ENCODE measurements around the gene LIMA1.
"Not testable (repeated sequence)": the region's sequence is repeated elsewhere in the genome, so short reads cannot be mapped to it uniquely, and the experiment has no call there.

The LIMA1 gene

DNA sequence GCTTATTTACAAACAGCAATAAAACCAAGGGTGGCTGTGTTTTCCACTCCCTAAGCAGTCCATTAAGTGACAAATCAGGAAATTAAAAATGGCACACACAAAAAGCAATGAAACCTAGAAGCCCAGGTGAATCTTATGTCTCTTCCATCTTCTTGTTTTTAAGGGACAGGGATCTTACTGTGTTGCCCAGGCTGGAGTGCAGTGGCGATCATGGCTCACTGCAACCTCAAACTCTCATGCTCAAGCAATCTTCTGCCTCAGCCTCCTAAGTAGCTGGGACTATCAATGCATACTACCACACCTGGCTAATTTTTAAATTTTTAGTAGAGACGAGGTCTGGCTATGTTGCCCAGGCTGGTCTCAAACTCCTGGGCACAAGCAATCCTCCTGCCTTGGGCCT is 63.8 kb downstream of the LIMA1 start:
- no peak overlapping the region for H3K4me3 Mint-ChIP-seq
- peaks cover 11% of the 10 kb centered on the region for H3K36me3 Mint-ChIP-seq (ENCODE audit: low read depth)
- H3K27me3 Mint-ChIP-seq (ENCODE audit: low read depth) = no peaks in the 10 kb centered on the region
- TF ChIP-seq, protein P1, sequence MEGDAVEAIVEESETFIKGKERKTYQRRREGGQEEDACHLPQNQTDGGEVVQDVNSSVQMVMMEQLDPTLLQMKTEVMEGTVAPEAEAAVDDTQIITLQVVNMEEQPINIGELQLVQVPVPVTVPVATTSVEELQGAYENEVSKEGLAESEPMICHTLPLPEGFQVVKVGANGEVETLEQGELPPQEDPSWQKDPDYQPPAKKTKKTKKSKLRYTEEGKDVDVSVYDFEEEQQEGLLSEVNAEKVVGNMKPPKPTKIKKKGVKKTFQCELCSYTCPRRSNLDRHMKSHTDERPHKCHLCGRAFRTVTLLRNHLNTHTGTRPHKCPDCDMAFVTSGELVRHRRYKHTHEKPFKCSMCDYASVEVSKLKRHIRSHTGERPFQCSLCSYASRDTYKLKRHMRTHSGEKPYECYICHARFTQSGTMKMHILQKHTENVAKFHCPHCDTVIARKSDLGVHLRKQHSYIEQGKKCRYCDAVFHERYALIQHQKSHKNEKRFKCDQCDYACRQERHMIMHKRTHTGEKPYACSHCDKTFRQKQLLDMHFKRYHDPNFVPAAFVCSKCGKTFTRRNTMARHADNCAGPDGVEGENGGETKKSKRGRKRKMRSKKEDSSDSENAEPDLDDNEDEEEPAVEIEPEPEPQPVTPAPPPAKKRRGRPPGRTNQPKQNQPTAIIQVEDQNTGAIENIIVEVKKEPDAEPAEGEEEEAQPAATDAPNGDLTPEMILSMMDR (IDR thresholded peaks at IDR 0.05; ENCODE audit: unreplicated experiment in 3 of 3) = no peak
- H3K9me3 Mint-ChIP-seq = no peaks in the 10 kb centered on the region
- H3K4me1 Mint-ChIP-seq = peaks cover 32% of the 10 kb centered on the region
- H3K27ac Mint-ChIP-seq = peak overlapping the region in 1 of 3 experiments; percentile 70

DNA sequence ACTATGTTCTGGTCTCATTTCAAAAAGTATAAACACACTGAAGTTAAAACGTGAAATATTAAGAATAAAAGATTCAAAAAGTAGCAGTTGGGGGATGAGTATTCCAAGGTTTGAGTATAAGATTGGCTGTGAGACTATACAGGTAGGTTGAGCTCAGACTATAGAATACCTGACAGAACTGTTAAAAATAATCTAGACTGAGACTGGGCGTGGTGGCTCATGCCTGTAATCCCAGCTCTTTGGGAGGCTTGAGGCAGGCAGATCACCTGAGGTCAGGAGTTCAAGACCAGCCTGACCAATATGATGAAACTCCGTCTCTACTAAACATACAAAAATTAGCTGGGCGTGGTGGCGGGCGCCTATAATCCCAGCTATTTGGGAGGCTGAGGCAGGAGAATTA is 64.3 kb downstream of the LIMA1 start:
- H3K27ac Mint-ChIP-seq; H3K9me3 Mint-ChIP-seq; H3K27me3 Mint-ChIP-seq (ENCODE audit: low read depth): not testable (repeated sequence)
- peak overlapping the region in 2 of 3 experiments; percentile 14 to 57 for H3K4me3 Mint-ChIP-seq
- peaks cover 33% of the 10 kb centered on the region for H3K4me1 Mint-ChIP-seq
- H3K36me3 Mint-ChIP-seq (ENCODE audit: low read depth) = peaks cover 11% of the 10 kb centered on the region

DNA sequence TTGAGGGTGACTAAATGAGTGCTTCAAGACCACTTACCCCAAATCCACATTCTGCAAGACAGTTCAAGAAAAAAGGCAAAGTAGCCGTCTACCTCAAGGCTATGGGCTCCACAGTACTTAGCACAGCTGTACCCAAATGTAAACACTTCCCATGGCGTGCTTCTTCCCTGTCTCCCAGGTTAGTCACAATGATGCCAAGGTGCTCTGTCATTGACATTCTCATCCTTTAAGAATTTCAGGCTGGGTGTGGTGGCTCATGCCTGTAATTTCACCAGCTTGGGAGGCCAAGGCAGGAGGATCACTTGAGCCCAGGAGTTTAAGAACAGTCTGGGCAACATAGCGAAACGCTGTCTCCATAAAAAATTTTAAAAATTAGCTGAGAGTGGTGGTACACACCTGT is 64.9 kb downstream of the LIMA1 start:
- TF ChIP-seq, protein P1 (IDR thresholded peaks at IDR 0.05; ENCODE audit: unreplicated experiment in 3 of 3) = no peak
- Mint-ChIP-seq H3K9me3 (no peaks in the 10 kb centered on the region), H3K27ac (no peak overlapping the region), H3K4me1 (peaks cover 38% of the 10 kb centered on the region), H3K27me3 (ENCODE audit: low read depth) (no peaks in the 10 kb centered on the region), H3K36me3 (ENCODE audit: low read depth) (peaks cover 14% of the 10 kb centered on the region), H3K4me3 (peak overlapping the region in 1 of 3 experiments; percentile 26)

DNA sequence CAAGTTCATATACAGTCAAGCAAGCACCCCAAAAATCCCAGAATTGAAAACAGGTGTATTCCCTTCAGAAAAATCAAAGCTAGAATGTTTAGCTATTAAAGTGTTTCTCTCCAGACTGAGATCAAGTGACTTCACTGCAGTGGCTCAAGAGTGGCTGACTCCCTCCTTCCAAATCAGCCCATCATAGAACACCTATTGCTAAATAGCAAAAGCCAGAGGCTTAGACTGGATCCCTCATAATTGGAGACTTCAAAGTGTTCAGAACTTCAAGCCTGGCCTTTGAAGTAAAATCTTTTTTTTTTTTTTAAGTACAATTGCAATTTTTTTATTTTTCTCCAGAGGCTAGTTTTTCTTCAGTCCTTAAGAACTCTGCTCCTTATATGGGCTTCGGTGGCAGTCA is 66.1 kb downstream of the LIMA1 start:
- peak overlapping the region; percentile 29 to 69 (median 54) for H3K27ac Mint-ChIP-seq
- H3K9me3 Mint-ChIP-seq = no peaks in the 10 kb centered on the region
- peaks cover 45% of the 10 kb centered on the region for H3K4me1 Mint-ChIP-seq
- H3K36me3 Mint-ChIP-seq (ENCODE audit: low read depth) = peaks cover 16% of the 10 kb centered on the region
- no peaks in the 10 kb centered on the region for H3K27me3 Mint-ChIP-seq (ENCODE audit: low read depth)
- H3K4me3 Mint-ChIP-seq = peak overlapping the region; percentile 43 to 68 (median 64)
- TF ChIP-seq, protein P1 (IDR thresholded peaks at IDR 0.05; ENCODE audit: unreplicated experiment in 3 of 3) = no peak

DNA sequence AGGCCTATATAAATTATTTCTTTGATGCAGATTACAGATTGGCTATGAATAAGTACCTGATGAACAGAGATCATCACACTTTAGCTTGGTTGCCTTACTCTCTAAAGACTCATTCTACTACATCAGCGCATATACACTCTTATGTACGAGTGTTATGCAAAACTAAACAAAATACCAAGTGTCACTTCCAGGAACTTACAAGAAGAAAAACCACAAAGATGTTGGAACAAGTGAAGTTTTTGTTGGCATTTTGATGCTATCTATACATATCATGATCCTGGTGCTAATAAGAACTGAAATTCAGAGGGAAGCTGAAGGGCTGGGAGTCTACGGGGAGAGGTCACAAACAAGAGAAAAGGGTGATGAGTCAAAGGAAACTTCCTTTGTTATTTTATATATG is 68.3 kb downstream of the LIMA1 start:
- Mint-ChIP-seq H3K27ac (peak overlapping the region in 2 of 3 experiments; percentile 13 to 19), H3K4me3 (peak overlapping the region in 1 of 3 experiments; percentile 59), H3K36me3 (ENCODE audit: low read depth) (peaks cover 22% of the 10 kb centered on the region), H3K4me1 (peaks cover 47% of the 10 kb centered on the region), H3K9me3 (no peaks in the 10 kb centered on the region), H3K27me3 (ENCODE audit: low read depth) (no peaks in the 10 kb centered on the region)
- TF ChIP-seq, protein P1 (IDR thresholded peaks at IDR 0.05; ENCODE audit: unreplicated experiment in 3 of 3) = no peak

DNA sequence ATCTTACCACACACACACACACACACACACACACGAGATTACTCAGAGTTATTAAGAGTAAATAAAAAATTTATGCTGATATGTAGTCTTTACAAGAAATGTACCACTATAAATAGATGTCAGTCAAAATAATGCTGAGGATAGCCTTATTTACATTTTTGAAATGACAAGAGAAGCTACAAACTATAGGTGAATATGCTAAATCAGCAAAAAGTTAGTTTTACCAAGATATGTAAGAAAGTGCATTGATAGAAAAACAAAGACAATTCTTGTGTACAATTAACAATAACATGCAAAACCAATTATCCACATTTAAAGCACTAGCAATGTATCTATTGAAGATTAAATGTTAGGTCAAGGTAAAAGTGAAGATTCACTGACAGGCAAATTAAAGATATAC is 69.3 kb downstream of the LIMA1 start:
- peak overlapping the region in 2 of 3 experiments; percentile 35 to 57 for H3K27ac Mint-ChIP-seq
- H3K9me3 Mint-ChIP-seq = no peaks in the 10 kb centered on the region
- no peaks in the 10 kb centered on the region for H3K27me3 Mint-ChIP-seq (ENCODE audit: low read depth)
- no peak overlapping the region for H3K4me3 Mint-ChIP-seq
- TF ChIP-seq, protein P1 (IDR thresholded peaks at IDR 0.05; ENCODE audit: unreplicated experiment in 3 of 3) = no peak
- H3K4me1 Mint-ChIP-seq = peaks cover 43% of the 10 kb centered on the region
- peaks cover 22% of the 10 kb centered on the region for H3K36me3 Mint-ChIP-seq (ENCODE audit: low read depth)
